CD4-positive, alpha-beta T cell treated with Interleukin-6 at 100 ng/mL for 8 hours (primary cell): ENCODE results near the gene NRXN2.
"Not testable (repeated sequence)": the region's sequence is repeated elsewhere in the genome, so short reads cannot be mapped to it uniquely, and the experiment has no call there.

Experiments
- DNase-seq: peaks from one replicate; pipeline ENCODE4 v3.0.0-alpha.2; 2020; ENCODE audit warnings: mixed read lengths, low spot score

The NRXN2 gene

GRCh38 chr11:64721359-64721699 is 1.7 kb downstream of the NRXN2 start:
- DNase-seq: no peak

- DNase-seq: no peak
Measured at GRCh38 chr11:64720640-64721358, 2.2 kb downstream of the NRXN2 start.

GRCh38 chr11:64720167-64720566 is 2.8 kb downstream of the NRXN2 start:
- DNase-seq: no peak

- DNase-seq: no peak
Measured at GRCh38 chr11:64719406-64719805, 3.6 kb downstream of the NRXN2 start.

GRCh38 chr11:64718780-64719124 is 4.2 kb downstream of the NRXN2 start:
- DNase-seq: no peak

- DNase-seq: no peak
Measured at GRCh38 chr11:64718084-64718779, 4.8 kb downstream of the NRXN2 start.

- no peak for DNase-seq
Measured at GRCh38 chr11:64717268-64717578, 5.8 kb downstream of the NRXN2 start.

- no peak for DNase-seq
Measured at GRCh38 chr11:64716473-64717267, 6.3 kb downstream of the NRXN2 start.

GRCh38 chr11:64715756-64716472 is 7.1 kb downstream of the NRXN2 start:
- DNase-seq: no peak

- no peak for DNase-seq
Measured at GRCh38 chr11:64715110-64715509, 7.9 kb downstream of the NRXN2 start.

GRCh38 chr11:64714666-64715065 is 8.3 kb downstream of the NRXN2 start:
- DNase-seq: no peak

- no peak for DNase-seq
Measured at GRCh38 chr11:64713781-64714363, 9.1 kb downstream of the NRXN2 start.

GRCh38 chr11:64713016-64713707 is 9.8 kb downstream of the NRXN2 start:
- no peak for DNase-seq

- DNase-seq: no peak
Measured at GRCh38 chr11:64712430-64713015, 10.5 kb downstream of the NRXN2 start.

- no peak for DNase-seq
Measured at GRCh38 chr11:64711956-64712362, 11.0 kb downstream of the NRXN2 start.

- DNase-seq: no peak
Measured at GRCh38 chr11:64711138-64711955, 11.7 kb downstream of the NRXN2 start.

- DNase-seq: no peak
Measured at GRCh38 chr11:64710418-64711137, 12.4 kb downstream of the NRXN2 start.

GRCh38 chr11:64705501-64705900 is 17.5 kb downstream of the NRXN2 start:
- DNase-seq: no peak

GRCh38 chr11:64703048-64703447 is 19.9 kb downstream of the NRXN2 start:
- no peak for DNase-seq

- not testable (repeated sequence) for DNase-seq
Measured at GRCh38 chr11:64701956-64702355, 21.0 kb downstream of the NRXN2 start.
